Heart left ventricle (tissue), 16 donors: ENCODE data around the gene THAP2. TPM values are rescaled to one million over a fixed set of nuclear protein-coding genes. Genes with fewer than 3 reads are reported as not detected.
A peak's percentile ranks its signal among the peaks of the same experiment; 100 is the strongest.

Experiments used
- ATAC-seq, 4 donors: fragments of 200-7000 bp; cut with Tn5 transposase; one replicate each; pipeline ENCODE4 v1.9.1; 2020 to 2022; ENCODE audit warnings: moderate library complexity in 4 of 4, mild to moderate bottlenecking in 3 of 4, moderate number of reproducible peaks in 1 of 4
- DNase-seq, 5 donors: peaks; one replicate each; pipeline ENCODE4 v3.0.0-alpha.2; 2020
- H3K27ac ChIP-seq, 12 donors: fragments of 200-600 bp; sonication (generic) in 4 of 12; one replicate each; pipeline versions ENCODE4 v1.5.0 to v1.8.0; 2016 to 2022; ENCODE audit warnings: mild to moderate bottlenecking in 2 of 12
- H3K27me3 ChIP-seq, 9 donors: fragments of 200-600 bp; sonication (generic) in 2 of 9; one replicate each; pipeline versions ENCODE4 v1.5.1 to v1.8.0; 2016 to 2022; ENCODE audit warnings: mild to moderate bottlenecking in 3 of 9
- H3K36me3 ChIP-seq, 9 donors: fragments of 200-600 bp; sonication (generic) in 2 of 9; one replicate each; pipeline versions ENCODE4 v1.5.0 to v1.8.0; 2018 to 2022; ENCODE audit warnings: mild to moderate bottlenecking in 2 of 9
- H3K4me1 ChIP-seq, 12 donors: fragments of 200-600 bp; sonication (generic) in 4 of 12; one replicate each; pipeline versions ENCODE4 v1.5.0 to v1.8.0; 2016 to 2022; ENCODE audit warnings: mild to moderate bottlenecking in 3 of 12
- H3K4me3 ChIP-seq, 12 donors: fragments of 200-600 bp; sonication (generic) in 4 of 12; one replicate each; pipeline versions ENCODE4 v1.5.0 to v1.8.0; 2017 to 2022; ENCODE audit warnings: mild to moderate bottlenecking in 9 of 12, moderate library complexity in 4 of 12
- H3K9me3 ChIP-seq, 12 donors: fragments of 200-600 bp; sonication (generic) in 4 of 12; one replicate each; pipeline versions ENCODE4 v1.5.0 to v1.8.0; 2016 to 2022; ENCODE audit warnings: mild to moderate bottlenecking in 1 of 12
- CTCF ChIP-seq, 12 donors: fragments of 200-600 bp; sonication (generic) in 4 of 12; IDR thresholded peaks; one replicate each; pipeline versions ENCODE4 v1.5.0 to v1.8.0; 2018 to 2022; ENCODE audit warnings: antibody characterized with exemption in 12 of 12, mild to moderate bottlenecking in 5 of 12
- POLR2A ChIP-seq, 2 donors: fragments of 450-650 bp; IDR thresholded peaks; one replicate each; pipeline ENCODE4 v1.6.1; 2017; ENCODE audit warnings: antibody characterized with exemption in 2 of 2, mild to moderate bottlenecking in 2 of 2, moderate library complexity in 2 of 2
- WGBS, 4 donors: extraction: QIAGEN DNeasy Blood & Tissue Kit in 2 of 4; methylation state at CpG; one replicate each; pipeline versions ENCODE4 v1.1.5 to v1.1.7; 2013 to 2018; 5-methylcytosine and 5-hydroxymethylcytosine counted together
- intact Hi-C, 10 donors: fragments of 100-400 bp; cut with DNase I; formaldehyde crosslinking; loops; one replicate each; pipeline versions ENCODE4 v1.11.1 to v1.14.2; 2022
- polyA plus RNA-seq, 2 donors: library from polyadenylated mRNA; stranded (reverse); fragments of 200-250 nt; gene quantifications; one replicate each; pipeline ENCODE4 v1.2.3, GENCODE V29; 2013
- total RNA-seq, 9 donors: library from RNA; depleted of rRNA in 2 of 9; stranded (reverse); fragments of >200 nt in 2 of 9; fragmentation: NEBNext Ultra II Directional in 3 of 9; extraction: Animal tissue kit (Norgen Biotek cat#: 25700) in 3 of 9; gene quantifications; one replicate each; pipeline versions ENCODE4 v1.1.0 to v1.2.4, GENCODE V29; 2016 to 2023
- donor health status: ischemic (EF 13 %, LVEDD 7.1; RV severe dilation, severe dysfunction).
- donor health status: healthy with polysubstance abuse.
- donor health status: DM: no; HTN: yes; CAD: no.
- donor health status: DM: no; HTN: no; CAD: no.
- donor health status: ischemic (EF 25% LVEDD 6.9; RV normal size, moderate dysfunction).
- donor health status: ischemic (EF 25% LVEDD 5.7; RV mildly dilated, moderate dysfunction).
- donor health status: healthy.
- donor health status: DM: yes; HTN: yes; CAD: no.
- donor health status: ischemic (EF 35%, LVEDD 5.7; RV mildly dilated, moderate dysfunction).
- donor health status: nonischemic (EF 11% LVEDD 7.7; RV severe dilation, severe dysfunction).
- donor health status: DM: yes; HTN: yes; CAD: no.
- donor health status: PGD.
- donor health status: ischemic (EF 29% LVEDD 5.4; RV normal size, mild dysfunction).
- donor health status: nonischemic (EF 23%, LVEDD 6.1; RV moderate dilation, normal function).

THAP2 gene
- total and polyA plus RNA-seq, 11 donors: 2.2 to 13.1 (median 4.5) TPM

- H3K4me1 ChIP-seq: peaks cover 0 to 44% (median 28%) of the 10 kb centered on the region in 12 donors
- peaks cover 0 to 26% (median 23%) of the 10 kb centered on the region in 9 donors for H3K36me3 ChIP-seq
- DNase-seq: peak; percentile 56 to 77 (median 67)
- intact Hi-C loops: loop anchor here in 6 of 10 donors (1.0 to 10.0 kb wide), 6 partner anchors 23 to 182 kb away; partner anchors contain the start of genes RAB21 (in 5 of the 6) and TMEM19 (in 2 of the 6)
- peak; percentile 7 to 50 (median 44) for ATAC-seq
- no peak for TF ChIP-seq CTCF (IDR thresholded peaks at IDR 0.05)
- TF ChIP-seq POLR2A (IDR thresholded peaks at IDR 0.05): peak in 1 of 2 donors; percentile 4
- 0% methylated on average over 33 to 53 of the region's 53 CpGs for WGBS, 4 donors
- no peaks in the 10 kb centered on the region for H3K9me3 ChIP-seq
- peak overlapping the region; percentile 89 to 98 (median 94) for H3K27ac ChIP-seq
- H3K27me3 ChIP-seq: no peaks in the 10 kb centered on the region
- H3K4me3 ChIP-seq: peak overlapping the region; percentile 70 to 97 (median 88)
These were observed 1.1 kb upstream of the THAP2 start for GRCh38 chr12:71662849-71663560.

GRCh38 chr12:71664411-71665089 is 449 bp downstream of the THAP2 start:
- WGBS, 4 donors: 0 to 1% (median 0%) methylated on average over 20 of the region's 20 CpGs
- DNase-seq: no peak
- peak overlapping the region; percentile 62 to 98 (median 94) for H3K27ac ChIP-seq
- no peaks in the 10 kb centered on the region for H3K9me3 ChIP-seq
- H3K27me3 ChIP-seq: no peaks in the 10 kb centered on the region
- H3K36me3 ChIP-seq: peaks cover 0 to 10% (median 7%) of the 10 kb centered on the region in 9 donors
- peaks cover 0 to 40% (median 28%) of the 10 kb centered on the region in 12 donors for H3K4me1 ChIP-seq
- peak in 2 of 4 donors; percentile 5 to 16 for ATAC-seq
- TF ChIP-seq CTCF (IDR thresholded peaks at IDR 0.05) (no peak), POLR2A (IDR thresholded peaks at IDR 0.05) (no peak)
- peak overlapping the region; percentile 70 to 97 (median 88) for H3K4me3 ChIP-seq
- intact Hi-C loops: loop anchor here in 5 of 10 donors (2.0 to 10.0 kb wide), 5 partner anchors 22 to 180 kb away; partner anchors contain the start of genes RAB21 (in 3 of the 5) and TMEM19 (in 2 of the 5)

GRCh38 chr12:71665090-71665463 is 976 bp downstream of the THAP2 start:
- 18 to 25% (median 20%) methylated on average over 4 of the region's 4 CpGs for WGBS, 4 donors
- peaks cover 0 to 35% (median 26%) of the 10 kb centered on the region in 12 donors for H3K4me1 ChIP-seq
- H3K27me3 ChIP-seq: no peaks in the 10 kb centered on the region
- peaks cover 0 to 5% (median 2%) of the 10 kb centered on the region in 9 donors for H3K36me3 ChIP-seq
- no peaks in the 10 kb centered on the region for H3K9me3 ChIP-seq
- intact Hi-C loops: loop anchor here in 4 of 10 donors (2.0 to 10.0 kb wide), 4 partner anchors 22 to 180 kb away; partner anchors contain the start of genes RAB21 (in 2 of the 4) and TMEM19 (in 2 of the 4)
- peak overlapping the region in 11 of 12 donors; percentile 70 to 92 (median 88) for H3K4me3 ChIP-seq
- H3K27ac ChIP-seq: peak overlapping the region in 11 of 12 donors; percentile 90 to 98 (median 95)
- TF ChIP-seq POLR2A (IDR thresholded peaks at IDR 0.05) (no peak), CTCF (IDR thresholded peaks at IDR 0.05) (no peak)
- DNase-seq (no peak), ATAC-seq (no peak)

- Histone ChIP-seq H3K27me3 (no peaks in the 10 kb centered on the region), H3K36me3 (no peaks in the 10 kb centered on the region), H3K9me3 (no peaks in the 10 kb centered on the region), H3K4me3 (no peak overlapping the region), H3K27ac (peak overlapping the region in 1 of 12 donors; percentile 95), H3K4me1 (peaks cover 0 to 24% (median 17%) of the 10 kb centered on the region in 12 donors)
- intact Hi-C loops: loop anchor here in 3 of 10 donors (10.0 kb wide), 3 partner anchors 79 to 179 kb away; partner anchors contain the start of gene RAB21 (in 2 of the 3)
- ATAC-seq: no peak
- WGBS, 4 donors: 92 to 99% (median 97%) methylated on average over 5 of the region's 5 CpGs
- TF ChIP-seq POLR2A (IDR thresholded peaks at IDR 0.05): no peak
- no peak for TF ChIP-seq CTCF (IDR thresholded peaks at IDR 0.05)
- DNase-seq: no peak
These were observed 2.2 kb downstream of the THAP2 start for GRCh38 chr12:71666259-71666658.
